Peyer's patch (tissue), 4 donors: Measurements from ENCODE around the gene ADAMTS4.

Experiments used
- CTCF ChIP-seq, 6 experiments: fragments of 450-650 bp in 4 of 6; fragments of 200-600 bp in 2 of 6; sonication (generic) in 1 of 6; IDR thresholded peaks; one replicate each; pipeline ENCODE4 v1.5.1; 2017 to 2019; ENCODE audit warnings: antibody characterized with exemption in 6 of 6, mild to moderate bottlenecking in 3 of 6, moderate library complexity in 1 of 6
- POLR2A ChIP-seq, 2 donors: fragments of 450-650 bp; IDR thresholded peaks; one replicate each; pipeline ENCODE4 v1.5.1; 2017; ENCODE audit warnings: antibody characterized with exemption in 2 of 2, mild to moderate bottlenecking in 2 of 2, moderate library complexity in 2 of 2

DNA sequence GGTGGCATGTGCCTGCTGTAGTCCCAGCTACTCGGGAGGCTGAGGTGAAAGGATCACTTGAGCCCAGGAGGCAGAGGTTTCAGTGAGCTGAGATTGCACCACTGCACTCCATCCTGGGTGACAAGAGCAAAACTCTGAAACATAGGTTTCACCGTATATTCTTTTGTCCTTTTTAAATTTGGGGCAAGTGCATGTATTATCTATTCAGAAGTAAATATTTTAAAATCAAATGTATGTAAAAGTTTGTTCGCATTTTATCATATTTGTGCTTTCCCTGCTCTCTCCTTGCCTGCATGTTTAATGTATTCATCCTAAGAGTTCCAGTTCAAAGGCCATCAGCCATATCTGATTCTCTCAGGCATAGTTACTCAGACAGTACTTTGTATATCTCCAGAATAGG, 53.0 kb downstream of the ADAMTS4 start:
- TF ChIP-seq CTCF (IDR thresholded peaks at IDR 0.05): no peak
- TF ChIP-seq POLR2A (IDR thresholded peaks at IDR 0.05): no peak
